ENCODE results near the gene NRBF2. TPM values are rescaled to one million over a fixed set of nuclear protein-coding genes. Genes with fewer than 3 reads are reported as not detected.
"Not testable (repeated sequence)": the region's sequence is repeated elsewhere in the genome, so short reads cannot be mapped to it uniquely, and the experiment has no call there.

NRBF2 gene
- total RNA-seq, 1 experiment from 2014 or later, result 26.4 TPM

DNA sequence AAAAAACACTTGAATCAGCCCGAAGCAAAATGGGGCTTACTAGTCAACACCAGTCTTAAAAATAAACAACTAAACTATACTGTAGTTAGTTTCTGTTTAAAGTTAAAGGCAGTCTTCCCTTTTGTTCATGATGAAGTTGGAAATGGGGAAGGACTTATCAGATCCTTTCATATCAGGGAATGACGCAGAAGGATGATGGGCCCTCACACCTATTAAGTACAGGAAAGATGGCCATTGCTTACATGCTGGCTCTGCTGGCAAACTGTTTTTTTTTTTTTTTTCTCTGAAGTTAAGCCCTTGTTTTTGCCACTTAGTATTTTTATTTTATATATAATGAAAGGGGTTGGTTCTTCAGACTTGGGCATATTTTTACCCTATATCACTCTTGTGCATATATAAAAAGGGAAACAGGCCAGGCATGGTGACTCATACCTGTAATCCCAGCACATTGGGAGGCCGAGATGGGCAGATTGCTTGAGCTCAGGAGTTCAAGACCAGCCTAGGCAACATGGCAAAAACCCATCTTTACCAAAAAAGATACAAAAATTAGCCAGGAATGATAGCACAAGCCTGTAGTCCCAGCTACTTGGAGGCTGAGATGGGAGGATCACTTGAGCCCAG, 16.6 kb upstream of the NRBF2 start:
- DNase-seq (ENCODE audit: low spot score), result no peak

DNA sequence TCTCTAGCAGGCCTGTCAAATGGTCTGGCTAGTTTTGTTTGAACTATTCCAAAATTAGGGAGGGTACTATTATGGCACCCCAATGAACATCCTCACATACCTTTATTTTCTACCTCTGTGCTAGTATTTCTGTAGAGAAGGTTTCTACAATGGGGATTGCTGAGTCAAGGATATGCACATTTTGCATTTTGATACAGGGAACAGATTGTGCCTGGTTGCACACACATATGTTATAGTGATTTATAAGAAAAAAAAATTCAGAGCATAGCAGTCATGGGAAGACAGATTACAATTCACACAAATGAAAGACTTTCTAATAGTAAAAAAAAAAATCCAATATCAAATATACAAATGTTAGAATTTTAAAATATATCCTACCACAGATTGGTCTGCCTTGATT, 14.1 kb upstream of the NRBF2 start:
- DNase-seq (ENCODE audit: low spot score), result no peak

DNA sequence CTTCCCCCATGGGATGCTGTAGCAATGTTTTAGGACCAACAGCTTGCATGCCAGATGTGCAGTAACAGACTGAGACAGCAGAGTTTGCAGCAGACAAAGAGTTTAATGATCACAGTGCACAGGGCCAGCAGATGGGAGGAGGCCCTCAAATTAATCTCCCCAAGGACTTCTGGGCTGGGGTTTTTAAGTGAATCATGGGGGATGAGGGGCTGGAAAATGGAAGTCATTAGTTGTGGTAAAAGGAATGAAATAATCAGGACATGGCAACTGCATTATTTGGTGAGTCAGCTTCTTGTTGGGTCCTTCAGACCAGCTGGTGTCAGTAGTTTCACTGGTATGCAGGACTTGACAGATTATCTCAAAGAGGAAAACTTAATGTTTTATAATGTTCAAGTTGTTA, 12.6 kb upstream of the NRBF2 start:
- peak; percentile 49 for DNase-seq (ENCODE audit: low spot score)

DNA sequence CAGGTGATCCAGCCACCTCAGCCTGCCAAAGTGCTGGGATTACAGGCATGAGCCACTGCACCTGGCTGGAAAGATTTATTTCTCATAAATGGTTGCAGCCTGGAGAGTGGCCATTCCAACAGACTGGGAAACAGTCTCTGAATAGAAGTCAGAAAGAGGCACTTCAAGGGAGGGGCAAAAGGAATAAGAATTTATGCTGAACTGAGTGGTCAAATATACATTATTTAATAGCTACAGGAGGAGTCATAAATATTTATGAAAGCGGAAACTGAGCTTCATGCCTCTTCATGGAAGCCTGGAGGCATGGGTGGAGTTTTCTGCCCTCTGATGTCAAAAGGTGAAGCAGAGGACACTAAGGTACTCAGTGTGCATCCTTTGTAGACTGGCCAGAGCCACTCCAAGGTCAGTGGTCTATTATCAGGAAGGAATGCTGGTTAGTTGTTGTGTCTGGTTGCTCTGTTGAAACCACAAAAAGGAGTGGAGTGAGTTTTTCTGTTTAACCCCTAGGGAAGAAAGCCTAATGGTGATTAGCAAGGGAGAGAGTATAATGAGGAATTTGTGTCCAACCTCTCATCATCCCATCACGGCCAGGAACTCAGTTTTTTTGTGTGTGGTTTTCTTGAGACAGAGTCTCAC, 9.3 kb upstream of the NRBF2 start:
- no peak for DNase-seq (ENCODE audit: low spot score)

GRCh38 chr10:63125459-63125858, 7.7 kb upstream of the NRBF2 start:
- no peak for DNase-seq (ENCODE audit: low spot score)

DNA sequence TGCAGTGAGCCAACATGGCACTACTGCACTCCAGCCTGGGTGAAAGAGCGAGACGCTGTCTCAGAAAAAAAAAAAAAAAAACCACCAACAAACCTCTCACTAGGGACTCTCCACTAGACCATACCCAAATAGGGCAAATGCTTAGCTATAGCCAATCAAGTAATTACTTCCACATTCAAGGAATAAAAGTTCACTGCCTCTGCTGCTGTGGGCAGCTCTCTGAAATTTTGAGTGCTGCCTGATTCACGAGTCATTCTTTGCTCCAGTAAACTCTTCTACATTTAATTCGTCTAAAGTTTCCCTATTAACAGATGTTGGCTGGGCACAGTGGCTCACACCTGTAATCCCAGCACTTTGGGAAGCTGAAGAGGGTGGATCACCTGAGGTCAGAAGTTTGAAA, 4.7 kb upstream of the NRBF2 start:
- no peak for DNase-seq (ENCODE audit: low spot score)

- no peak for DNase-seq (ENCODE audit: low spot score)
These were observed 3.2 kb upstream of the NRBF2 start for GRCh38 chr10:63129888-63130287.

DNA sequence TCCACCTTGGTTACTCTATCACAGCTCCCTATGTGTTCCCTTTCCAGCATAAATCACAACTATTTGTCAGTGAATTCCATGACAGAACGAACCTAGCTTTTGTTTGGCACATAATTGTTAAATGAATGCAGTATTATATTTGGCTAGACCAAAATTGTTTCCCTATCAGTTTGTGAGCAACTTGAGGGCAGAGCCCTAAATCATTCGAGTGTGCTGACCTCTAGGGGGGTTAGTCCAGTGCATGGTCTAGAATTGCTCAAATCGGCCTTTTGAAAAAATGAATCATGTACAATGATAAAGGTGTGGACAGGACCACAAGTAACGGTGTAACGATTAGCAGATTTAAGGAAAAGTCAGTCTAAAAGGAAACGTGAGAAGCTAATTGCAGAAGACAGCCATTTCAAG, 475 bp upstream of the NRBF2 start:
- DNase-seq (ENCODE audit: low spot score), result no peak

GRCh38 chr10:63133821-63134557, 861 bp downstream of the NRBF2 start:
- DNase-seq (ENCODE audit: low spot score), result peak; percentile 36

GRCh38 chr10:63137306-63137705, 4.2 kb downstream of the NRBF2 start:
- no peak for DNase-seq (ENCODE audit: low spot score)

DNA sequence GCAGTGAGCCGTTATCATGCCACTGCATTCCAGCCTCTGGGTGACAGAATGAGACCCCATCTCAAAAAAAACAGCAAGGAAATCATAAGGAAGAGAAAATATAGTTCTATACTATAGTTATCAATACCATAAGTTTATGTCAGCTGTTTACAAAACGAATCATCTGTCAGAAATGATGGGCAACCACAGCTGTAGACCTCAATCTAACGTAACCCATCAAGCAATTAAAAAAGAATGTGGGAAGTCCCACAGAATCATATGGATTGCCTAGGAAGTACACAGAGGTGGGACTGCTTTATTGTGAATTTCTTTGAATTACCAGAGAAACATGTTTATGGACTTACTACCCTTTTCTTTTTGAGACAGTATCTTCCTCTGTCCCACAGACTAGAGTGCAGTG, 6.9 kb downstream of the NRBF2 start:
- DNase-seq (ENCODE audit: low spot score), result no peak

GRCh38 chr10:63142136-63142535, 9.0 kb downstream of the NRBF2 start:
- no peak for DNase-seq (ENCODE audit: low spot score)

DNA sequence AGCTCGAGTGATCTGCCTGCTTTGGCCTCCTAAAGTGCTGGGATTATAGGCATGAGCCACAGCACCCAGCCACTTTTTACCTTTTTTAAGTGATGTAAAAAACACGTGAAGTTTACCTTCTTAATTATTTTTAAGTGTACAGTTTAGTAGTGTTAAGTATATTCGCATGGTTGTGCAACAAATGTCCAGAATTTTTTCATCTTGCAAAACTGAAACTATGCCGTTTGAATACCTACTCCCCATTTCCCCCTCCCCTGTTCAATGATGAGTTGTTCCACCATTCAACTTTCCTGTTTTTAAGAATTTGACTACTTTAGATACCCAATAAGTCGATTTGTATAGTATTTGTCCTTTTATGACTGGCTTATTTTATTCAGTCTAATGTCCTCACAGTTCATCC, 10.9 kb downstream of the NRBF2 start:
- no peak for DNase-seq (ENCODE audit: low spot score)

DNA sequence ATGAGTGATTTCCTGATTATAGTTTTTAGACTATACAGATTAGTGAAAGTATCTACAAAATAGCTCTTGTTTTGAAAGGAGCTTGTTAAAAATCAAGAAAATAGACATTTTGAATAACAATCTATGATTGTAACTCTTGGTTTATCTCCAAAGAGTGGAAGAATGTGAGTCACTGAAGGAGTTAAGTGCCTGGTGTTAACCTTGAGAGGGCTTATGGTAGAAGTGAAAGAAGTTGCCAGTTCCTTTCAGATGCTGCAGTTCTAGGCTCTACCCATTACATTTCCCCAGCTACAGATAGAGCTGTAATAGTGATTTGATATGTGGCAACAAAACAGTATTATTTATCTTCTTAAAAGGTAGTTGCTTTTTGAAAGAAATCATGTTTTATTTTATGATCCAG, 12.7 kb downstream of the NRBF2 start:
- DNase-seq (ENCODE audit: low spot score), result no peak

DNA sequence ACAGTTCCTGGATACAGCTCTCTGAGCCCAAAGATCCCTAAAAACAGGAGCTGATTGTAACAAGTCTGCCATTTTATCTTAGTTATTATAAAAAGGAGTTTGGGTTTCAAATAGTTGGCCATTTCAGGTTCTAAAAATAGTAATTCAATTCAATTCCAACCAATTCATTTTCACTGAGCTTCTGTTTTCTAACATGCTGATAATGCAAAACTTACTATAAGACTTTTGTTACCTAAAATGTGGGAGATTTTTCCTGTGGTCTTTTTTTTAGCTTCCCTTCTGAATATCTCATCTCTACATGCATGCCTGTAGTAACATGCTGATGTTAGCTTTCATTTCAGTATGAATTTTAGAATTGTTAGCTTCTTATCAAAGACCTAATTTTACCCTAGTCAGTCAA, 13.4 kb downstream of the NRBF2 start:
- no peak for DNase-seq (ENCODE audit: low spot score)

GRCh38 chr10:63150745-63151144, 17.6 kb downstream of the NRBF2 start:
- no peak for DNase-seq (ENCODE audit: low spot score)

- not testable (repeated sequence) for DNase-seq (ENCODE audit: low spot score)
These were observed 20.9 kb downstream of the NRBF2 start for GRCh38 chr10:63153868-63154545.

GRCh38 chr10:63154546-63155387, 21.6 kb downstream of the NRBF2 start:
- no peak for DNase-seq (ENCODE audit: low spot score)

DNA sequence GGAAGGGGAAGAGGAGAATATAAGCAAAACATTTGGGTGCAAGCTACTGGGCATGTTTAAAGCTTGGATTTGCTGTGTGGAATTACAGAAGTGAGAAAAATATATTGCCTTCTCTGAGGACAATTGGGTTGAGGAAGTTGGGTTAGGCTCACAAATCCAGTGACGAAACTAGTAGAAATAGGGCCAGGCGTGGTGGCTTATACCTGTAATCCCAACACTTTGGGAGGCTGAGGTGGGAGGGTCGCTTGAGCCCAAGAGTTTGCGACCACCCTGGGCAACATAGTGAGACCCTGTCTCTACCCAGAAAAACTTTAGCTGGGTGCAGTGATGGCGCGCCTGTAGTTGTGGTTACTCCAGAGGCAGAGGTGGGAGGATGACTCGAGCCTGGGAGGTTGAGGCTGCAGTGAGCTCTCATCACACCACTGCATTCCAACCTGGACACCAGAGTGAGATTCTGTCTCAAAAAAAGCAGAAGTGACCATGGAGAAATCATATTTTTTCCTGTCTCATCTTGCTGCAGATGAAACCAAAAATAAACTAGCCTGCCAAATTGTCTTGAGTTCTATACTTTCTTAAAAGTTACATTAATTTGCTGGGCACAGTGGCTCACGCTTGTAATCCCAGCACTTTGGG, 22.4 kb downstream of the NRBF2 start:
- no peak for DNase-seq (ENCODE audit: low spot score)

- DNase-seq (ENCODE audit: low spot score), result no peak
These were observed 23.1 kb downstream of the NRBF2 start for GRCh38 chr10:63156236-63156635.

Measured in A172 (cell line).